Neural progenitor cell (in vitro differentiated cells): ENCODE results near the gene CA12.

Experiments used
- EZH2 ChIP-seq: fragments of 200-600 bp; sonication (generic); IDR thresholded peaks from 2 replicates; pipeline ENCODE4 v1.6.1; 2017; ENCODE audit warnings: antibody characterized with exemption, mild to moderate bottlenecking, moderate library complexity
- EZH2phosphoT487 ChIP-seq: fragments of 200-600 bp; sonication (generic); IDR thresholded peaks from 2 replicates; pipeline ENCODE4 v1.6.1; 2017; ENCODE audit warnings: antibody characterized with exemption
- TF ChIP-seq, protein P1 (sequence below): fragments of 200-600 bp; sonication (generic); IDR thresholded peaks from 2 replicates; pipeline ENCODE4 v1.5.1; 2017; ENCODE audit warnings: antibody characterized with exemption, mild to moderate bottlenecking

GRCh38 chr15:63339006-63339766 is 42.5 kb downstream of the CA12 start:
- TF ChIP-seq, protein P1, sequence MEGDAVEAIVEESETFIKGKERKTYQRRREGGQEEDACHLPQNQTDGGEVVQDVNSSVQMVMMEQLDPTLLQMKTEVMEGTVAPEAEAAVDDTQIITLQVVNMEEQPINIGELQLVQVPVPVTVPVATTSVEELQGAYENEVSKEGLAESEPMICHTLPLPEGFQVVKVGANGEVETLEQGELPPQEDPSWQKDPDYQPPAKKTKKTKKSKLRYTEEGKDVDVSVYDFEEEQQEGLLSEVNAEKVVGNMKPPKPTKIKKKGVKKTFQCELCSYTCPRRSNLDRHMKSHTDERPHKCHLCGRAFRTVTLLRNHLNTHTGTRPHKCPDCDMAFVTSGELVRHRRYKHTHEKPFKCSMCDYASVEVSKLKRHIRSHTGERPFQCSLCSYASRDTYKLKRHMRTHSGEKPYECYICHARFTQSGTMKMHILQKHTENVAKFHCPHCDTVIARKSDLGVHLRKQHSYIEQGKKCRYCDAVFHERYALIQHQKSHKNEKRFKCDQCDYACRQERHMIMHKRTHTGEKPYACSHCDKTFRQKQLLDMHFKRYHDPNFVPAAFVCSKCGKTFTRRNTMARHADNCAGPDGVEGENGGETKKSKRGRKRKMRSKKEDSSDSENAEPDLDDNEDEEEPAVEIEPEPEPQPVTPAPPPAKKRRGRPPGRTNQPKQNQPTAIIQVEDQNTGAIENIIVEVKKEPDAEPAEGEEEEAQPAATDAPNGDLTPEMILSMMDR, result no peak
- TF ChIP-seq EZH2phosphoT487 (no peak), EZH2 (no peak)
